Measurements from ENCODE around the gene TMPRSS7.
A peak's percentile ranks its signal among the peaks of the same experiment; 100 is the strongest.

The TMPRSS7 gene

DNA sequence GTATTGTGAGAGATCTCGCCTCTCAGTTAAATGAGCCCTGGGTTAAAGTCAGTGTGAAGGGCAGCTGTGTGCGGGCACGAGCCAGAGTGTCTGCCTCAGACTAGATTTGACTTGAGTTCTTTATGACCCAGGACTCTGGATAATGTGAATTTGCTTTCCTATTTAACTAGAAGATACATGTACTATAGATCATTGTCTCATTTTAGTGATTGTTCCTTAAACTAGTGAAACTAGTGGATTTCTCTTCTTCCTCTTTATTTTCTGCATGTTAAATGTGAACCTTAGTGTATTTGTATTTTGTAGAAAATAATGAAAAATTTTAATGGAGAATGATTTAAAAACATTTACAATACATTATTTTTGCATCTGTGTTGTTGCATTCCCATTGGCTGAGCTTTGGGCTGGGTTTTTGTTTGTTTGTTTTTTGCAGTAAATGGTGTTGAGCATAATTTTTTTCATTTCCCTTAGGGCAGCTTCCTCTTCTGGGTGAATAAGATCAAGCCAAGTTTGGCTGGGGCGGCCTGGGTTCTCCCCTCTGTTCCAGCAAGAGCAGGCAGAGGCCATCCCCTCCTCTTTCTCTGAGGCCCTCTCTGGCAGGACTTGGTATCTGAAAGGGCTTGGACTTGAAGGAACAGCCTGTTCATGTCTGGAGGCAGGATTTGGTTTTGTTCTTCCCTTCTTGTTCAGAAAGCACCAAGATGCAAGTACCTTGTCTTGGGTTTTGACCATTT is 83.5 kb downstream of the TMPRSS7 start:
- H3K4me1 Mint-ChIP-seq (ENCODE audit: low read depth), result peaks cover 40% of the 10 kb centered on the region
- no peak overlapping the region for H3K27ac Mint-ChIP-seq
- H3K4me3 Mint-ChIP-seq, result no peak overlapping the region
- no peaks in the 10 kb centered on the region for H3K27me3 Mint-ChIP-seq
- H3K36me3 Mint-ChIP-seq, result peaks cover 3% of the 10 kb centered on the region
- H3K9me3 Mint-ChIP-seq (ENCODE audit: low read depth), result no peaks in the 10 kb centered on the region

DNA sequence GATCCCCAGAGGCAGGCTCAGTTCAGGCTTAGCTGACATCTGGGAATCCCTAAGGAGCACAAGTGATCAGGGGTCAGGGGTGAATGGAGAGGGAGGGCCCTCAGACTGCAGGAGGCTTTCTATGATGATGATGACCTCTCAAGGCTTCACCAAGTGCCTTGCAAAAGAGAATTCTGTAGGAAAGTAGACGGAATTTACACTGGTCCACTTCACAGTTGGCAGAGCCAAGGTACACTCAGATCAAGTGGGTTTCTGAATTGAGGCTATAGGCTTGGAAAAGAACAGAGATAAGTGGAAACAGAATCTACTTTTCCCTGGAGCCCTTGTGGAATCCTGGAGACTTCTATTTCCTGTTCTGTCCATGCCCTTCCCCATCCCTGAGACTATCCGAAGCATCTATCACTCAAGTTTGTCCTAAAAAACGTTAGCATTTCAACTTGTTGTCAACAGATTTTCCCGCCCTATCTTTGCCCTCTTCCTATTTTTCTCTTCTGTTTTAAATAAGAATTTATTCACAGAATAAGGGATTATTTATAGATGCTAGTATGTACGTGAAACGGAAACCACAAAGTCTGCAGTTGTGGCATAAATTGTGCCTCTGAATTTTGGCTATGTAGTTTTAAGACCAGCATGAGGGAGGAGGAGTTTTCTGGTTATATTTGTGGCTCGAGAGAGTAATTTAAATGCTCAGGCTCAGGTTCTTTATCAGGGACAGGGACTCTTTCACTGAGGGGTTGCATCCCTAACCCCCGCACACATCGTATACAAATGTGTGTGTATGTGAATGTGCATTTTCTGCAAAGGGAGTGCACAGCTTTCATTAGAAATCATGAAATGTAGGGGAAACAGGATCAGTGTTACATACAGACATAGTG is 85.7 kb downstream of the TMPRSS7 start:
- H3K4me3 Mint-ChIP-seq, result no peak overlapping the region
- no peaks in the 10 kb centered on the region for H3K9me3 Mint-ChIP-seq (ENCODE audit: low read depth)
- H3K27ac Mint-ChIP-seq, result no peak overlapping the region
- peaks cover 37% of the 10 kb centered on the region for H3K4me1 Mint-ChIP-seq (ENCODE audit: low read depth)
- peaks cover 5% of the 10 kb centered on the region for H3K36me3 Mint-ChIP-seq
- H3K27me3 Mint-ChIP-seq, result no peaks in the 10 kb centered on the region

DNA sequence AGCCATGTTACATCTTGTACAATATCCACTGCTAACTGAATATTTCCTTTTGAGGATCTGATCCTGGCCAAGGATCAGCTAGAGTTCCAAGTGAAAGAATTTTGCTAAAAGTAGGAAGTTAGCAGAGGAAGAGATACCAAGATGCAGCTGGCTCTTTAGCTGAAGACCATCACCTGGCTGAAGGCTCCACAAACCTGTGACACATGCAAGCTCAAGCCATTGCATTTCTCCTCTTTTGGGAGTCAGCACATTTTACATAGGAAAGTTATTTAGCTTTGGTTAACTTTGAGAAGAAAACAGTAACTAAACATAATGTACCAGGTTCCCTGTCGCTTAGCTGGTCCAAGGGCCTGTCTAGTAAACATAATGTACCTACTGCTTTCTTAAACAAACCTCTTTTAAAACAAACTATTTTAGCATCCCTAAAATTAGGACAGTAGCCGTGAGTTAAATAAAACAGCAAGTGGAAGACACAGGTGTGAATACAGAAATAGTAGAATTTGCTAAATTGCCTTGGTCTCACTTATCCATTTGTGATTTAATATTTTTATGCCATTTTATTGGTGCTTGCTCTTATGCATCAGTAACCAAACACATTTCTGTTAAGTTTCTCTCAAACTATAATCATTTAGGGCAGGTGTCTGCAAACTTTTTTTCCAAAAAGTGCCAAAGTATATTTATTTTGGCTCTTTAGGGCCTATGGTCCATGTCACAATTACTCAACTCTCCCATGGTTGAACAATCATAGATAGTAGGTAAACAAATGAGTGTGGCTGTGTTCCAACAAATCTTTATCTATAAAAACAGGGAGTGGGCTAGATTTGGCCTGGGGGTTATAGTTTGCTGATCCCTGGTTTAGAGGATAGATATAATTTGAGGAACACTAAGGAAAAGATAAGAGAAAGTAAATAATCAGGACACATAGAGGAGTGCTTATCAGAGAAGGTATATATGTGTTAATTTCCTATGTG is 87.3 kb downstream of the TMPRSS7 start:
- peaks cover 8% of the 10 kb centered on the region for H3K36me3 Mint-ChIP-seq
- H3K27ac Mint-ChIP-seq, result no peak overlapping the region
- no peaks in the 10 kb centered on the region for H3K27me3 Mint-ChIP-seq
- peaks cover 50% of the 10 kb centered on the region for H3K4me1 Mint-ChIP-seq (ENCODE audit: low read depth)
- H3K9me3 Mint-ChIP-seq (ENCODE audit: low read depth), result no peaks in the 10 kb centered on the region
- no peak overlapping the region for H3K4me3 Mint-ChIP-seq

DNA sequence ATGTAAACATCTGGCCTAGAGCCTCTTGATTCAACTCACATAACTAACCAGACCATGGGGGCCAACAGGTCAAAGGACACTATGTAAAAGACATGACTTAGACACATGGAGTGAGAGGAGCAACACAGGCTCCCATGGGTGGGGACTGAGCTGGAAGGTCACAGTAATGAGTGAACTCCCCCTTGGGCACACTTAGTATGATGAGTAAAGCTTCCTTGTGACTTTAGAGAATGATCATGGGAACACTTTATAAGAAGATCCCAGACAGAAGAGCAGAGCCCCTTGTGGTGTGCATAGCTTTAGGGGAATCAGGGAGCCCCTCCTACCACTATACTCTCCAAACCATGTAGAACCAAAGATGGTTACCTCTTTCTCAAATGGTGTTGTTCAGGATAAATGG is 88.3 kb downstream of the TMPRSS7 start:
- Mint-ChIP-seq H3K4me3 (no peak overlapping the region), H3K4me1 (ENCODE audit: low read depth) (peaks cover 58% of the 10 kb centered on the region), H3K9me3 (ENCODE audit: low read depth) (no peaks in the 10 kb centered on the region), H3K27me3 (no peaks in the 10 kb centered on the region), H3K36me3 (peaks cover 8% of the 10 kb centered on the region), H3K27ac (no peak overlapping the region)

DNA sequence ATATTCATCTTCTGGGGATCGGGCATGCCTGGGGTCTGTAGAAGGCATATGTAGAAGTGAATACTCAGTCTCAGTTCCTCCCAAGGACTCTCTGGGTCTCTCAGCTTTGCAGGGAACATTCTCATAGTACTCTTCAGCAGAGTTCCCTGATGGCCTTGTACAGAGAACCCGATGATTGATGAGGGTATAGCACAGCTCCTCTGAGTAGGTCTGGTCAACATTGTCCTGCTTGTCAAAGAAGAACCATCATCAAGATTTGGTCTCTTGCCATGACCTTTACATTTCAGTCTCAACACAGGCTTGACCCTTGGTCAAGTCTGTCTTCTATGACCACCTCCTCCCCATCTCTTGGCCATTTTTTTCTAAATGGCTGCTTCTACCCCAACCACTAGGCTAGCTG is 89.0 kb downstream of the TMPRSS7 start:
- H3K4me1 Mint-ChIP-seq (ENCODE audit: low read depth), result peaks cover 62% of the 10 kb centered on the region
- no peaks in the 10 kb centered on the region for H3K9me3 Mint-ChIP-seq (ENCODE audit: low read depth)
- peaks cover 8% of the 10 kb centered on the region for H3K36me3 Mint-ChIP-seq

DNA sequence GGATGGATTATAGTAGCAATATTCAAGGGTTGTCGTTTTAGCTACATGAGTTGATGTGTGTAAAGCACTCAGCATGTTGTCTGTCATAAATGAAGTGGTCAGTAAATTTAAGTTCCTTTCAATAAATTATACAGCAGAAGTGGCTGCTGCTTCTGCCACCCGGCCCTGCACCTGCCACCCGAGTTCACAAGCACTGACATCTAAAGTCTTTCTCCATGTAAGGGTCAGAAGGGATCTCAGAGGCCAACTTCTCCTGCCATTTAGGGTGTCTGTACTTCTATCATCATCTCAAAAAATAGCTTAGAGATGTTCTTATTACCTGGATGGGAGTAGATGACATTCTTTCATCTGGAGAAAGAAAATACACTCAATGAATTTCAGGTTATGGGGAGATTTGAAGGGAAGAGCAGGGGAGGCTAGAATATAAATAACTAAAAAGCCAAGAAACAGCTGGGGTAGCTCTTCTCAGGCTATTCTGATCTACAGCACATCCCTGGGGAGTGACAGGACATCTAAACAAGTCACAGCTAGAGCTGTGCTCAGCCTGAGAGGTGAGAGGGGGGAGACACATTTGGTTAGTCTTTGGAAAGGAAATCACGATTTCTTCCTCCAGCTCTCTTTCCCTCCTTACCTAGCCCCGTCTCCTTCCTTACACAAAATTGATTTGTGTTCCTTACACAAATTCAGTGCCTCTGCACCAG is 90.5 kb downstream of the TMPRSS7 start:
- no peaks in the 10 kb centered on the region for H3K27me3 Mint-ChIP-seq
- H3K4me1 Mint-ChIP-seq (ENCODE audit: low read depth), result peaks cover 64% of the 10 kb centered on the region
- H3K9me3 Mint-ChIP-seq (ENCODE audit: low read depth), result no peaks in the 10 kb centered on the region
- H3K36me3 Mint-ChIP-seq, result peaks cover 5% of the 10 kb centered on the region
- H3K27ac Mint-ChIP-seq, result peak overlapping the region; percentile 18
- H3K4me3 Mint-ChIP-seq, result no peak overlapping the region

More for the DNA sequence above, 89.0 kb downstream of the TMPRSS7 start:
- Mint-ChIP-seq H3K27me3 (no peaks in the 10 kb centered on the region), H3K27ac (no peak overlapping the region), H3K4me3 (no peak overlapping the region)

DNA sequence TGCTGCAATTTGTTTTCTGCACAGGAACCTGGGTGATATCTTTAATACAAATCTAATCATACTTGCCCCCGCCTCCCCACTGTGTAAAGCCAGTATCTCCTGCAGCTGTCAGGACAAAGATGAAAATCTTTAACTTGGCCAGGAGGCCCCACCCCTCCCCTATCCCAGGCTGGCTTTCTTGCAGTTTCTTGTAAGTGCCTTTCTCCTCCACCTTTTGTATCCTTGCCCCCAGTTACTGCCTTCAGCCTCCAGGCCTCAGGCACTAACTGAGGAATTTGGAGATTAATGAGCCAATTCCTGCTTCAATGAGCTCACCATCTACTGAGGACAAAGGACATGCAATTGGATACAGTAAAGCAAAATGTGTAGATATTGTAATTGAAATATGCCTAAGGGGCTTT is 92.0 kb downstream of the TMPRSS7 start:
- peaks cover 7% of the 10 kb centered on the region for H3K36me3 Mint-ChIP-seq
- peak overlapping the region; percentile 48 for H3K4me3 Mint-ChIP-seq
- H3K27me3 Mint-ChIP-seq, result no peaks in the 10 kb centered on the region
- H3K27ac Mint-ChIP-seq, result peak overlapping the region; percentile 52
- peaks cover 65% of the 10 kb centered on the region for H3K4me1 Mint-ChIP-seq (ENCODE audit: low read depth)
- no peaks in the 10 kb centered on the region for H3K9me3 Mint-ChIP-seq (ENCODE audit: low read depth)

DNA sequence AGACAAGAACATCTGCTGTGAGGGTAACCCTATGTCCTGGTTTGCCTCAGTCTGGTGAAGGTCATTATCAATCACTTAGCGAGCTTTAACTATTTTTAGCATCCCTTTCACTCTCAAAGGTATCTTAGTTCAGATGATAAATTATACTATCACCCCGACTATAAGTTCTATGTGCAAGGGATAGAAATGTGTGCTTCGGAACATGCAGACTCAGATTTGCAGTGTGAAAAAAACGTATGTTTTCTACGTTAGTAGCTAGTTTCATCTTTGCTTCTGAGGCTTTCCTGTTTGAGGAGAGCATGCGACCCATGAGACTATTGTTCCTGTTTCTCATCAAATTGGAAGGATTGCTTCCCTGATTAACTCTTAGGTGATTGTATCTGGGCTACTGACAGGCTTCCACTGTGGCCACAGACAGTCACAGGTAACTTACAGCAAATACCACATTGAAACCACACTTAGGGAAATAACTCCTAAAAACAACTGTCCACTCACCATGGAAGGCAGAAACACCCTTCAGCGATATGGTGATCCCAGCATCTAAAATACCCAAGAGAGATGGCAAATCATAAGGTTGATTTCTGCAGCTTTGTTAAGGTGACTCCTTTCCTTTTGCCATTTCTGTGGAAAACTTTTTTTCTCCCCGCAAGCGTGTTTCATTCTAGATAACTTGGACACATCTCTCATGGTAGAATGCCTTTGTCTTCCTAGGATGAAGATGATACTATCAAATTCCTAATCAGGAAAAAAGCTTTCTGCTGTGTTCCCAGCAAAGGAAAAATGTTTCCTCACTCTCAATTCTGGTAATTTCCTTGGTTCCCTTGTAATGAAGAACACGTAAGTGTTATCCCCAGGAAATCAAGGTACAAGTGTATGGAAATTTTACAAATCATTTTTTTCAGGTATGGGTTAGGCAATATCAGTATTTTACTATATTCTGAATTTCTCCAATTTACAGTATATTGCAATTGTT is 93.3 kb downstream of the TMPRSS7 start:
- Mint-ChIP-seq H3K27ac (peak overlapping the region; percentile 52), H3K27me3 (no peaks in the 10 kb centered on the region), H3K4me3 (peak overlapping the region; percentile 48), H3K4me1 (ENCODE audit: low read depth) (peaks cover 71% of the 10 kb centered on the region), H3K9me3 (ENCODE audit: low read depth) (no peaks in the 10 kb centered on the region), H3K36me3 (peaks cover 7% of the 10 kb centered on the region)

DNA sequence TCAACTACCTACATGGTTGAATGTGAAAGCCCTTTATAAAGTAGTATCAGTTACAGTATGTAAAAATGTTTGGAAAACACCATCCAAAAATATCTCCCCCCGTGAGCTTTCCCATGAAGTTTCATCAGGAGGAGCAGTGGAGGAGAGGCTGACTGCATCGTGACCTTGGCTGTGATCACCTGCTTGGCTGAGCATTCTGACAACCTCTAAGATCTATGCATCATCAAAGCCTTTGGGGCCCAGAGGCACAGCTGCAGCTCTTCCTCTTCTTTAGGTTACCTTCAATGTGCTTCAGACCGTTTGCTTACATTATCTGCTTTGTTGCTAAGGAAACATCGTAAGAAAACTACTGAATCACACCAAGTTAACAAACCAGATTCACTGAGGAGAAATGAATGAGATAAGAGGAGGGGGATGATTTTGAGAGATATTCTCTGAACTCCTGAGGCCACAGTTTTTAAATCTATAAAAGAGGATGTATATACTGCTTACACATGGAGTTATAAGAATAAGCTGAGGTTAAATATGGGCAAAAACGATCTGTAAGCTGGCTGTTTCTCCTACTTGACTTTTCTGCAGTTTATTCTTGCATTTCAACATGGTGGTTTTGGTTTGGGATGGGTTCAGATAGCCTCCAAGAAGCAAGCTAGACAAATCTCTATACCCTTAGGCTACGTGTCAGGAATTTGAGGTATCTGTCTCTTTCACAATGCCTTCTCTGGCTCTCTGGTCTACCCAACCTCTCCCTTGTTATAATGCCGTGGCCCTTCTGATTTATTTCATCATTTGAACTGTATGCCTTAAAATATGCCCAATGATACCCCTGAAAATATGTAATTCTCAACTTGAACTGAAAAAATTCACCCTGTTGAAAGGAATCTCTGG is 94.5 kb downstream of the TMPRSS7 start:
- Mint-ChIP-seq H3K27me3 (no peaks in the 10 kb centered on the region), H3K4me3 (peak overlapping the region; percentile 48), H3K27ac (peak overlapping the region; percentile 52), H3K9me3 (ENCODE audit: low read depth) (no peaks in the 10 kb centered on the region), H3K4me1 (ENCODE audit: low read depth) (peaks cover 84% of the 10 kb centered on the region), H3K36me3 (peaks cover 5% of the 10 kb centered on the region)

DNA sequence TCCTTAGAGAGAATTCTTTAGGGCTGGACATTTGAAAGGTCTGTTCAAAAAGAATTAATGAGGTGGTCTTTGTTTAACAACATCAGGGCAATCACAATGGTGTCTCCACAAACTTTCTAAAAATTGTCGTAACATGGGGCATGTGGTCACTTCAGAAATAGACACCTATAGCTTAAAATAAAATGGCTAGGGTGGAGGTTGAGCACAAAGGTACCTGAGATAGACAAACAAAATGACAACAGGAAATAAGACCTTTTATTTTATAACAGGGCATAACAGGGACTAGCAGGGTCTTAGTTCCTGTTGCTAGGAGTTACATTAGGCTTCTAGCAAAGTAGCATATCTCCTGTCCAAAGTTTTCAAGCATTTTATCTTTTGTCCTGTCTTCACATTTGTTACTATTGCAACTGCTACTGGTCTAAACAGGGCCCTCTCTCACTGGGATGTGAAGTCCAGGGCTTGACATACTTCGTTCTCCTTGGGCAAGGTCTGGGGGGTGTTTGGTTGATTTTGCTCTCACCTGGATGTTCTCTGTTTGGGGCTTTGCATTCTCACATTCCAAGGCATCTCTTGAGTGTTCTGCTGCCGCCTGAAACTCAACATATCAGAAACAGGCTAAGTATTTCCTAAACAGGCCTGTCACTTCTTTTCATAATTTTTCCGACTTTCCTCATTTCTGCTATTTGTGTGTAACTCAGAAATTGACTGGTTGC is 95.5 kb downstream of the TMPRSS7 start:
- H3K4me3 Mint-ChIP-seq, result peak overlapping the region; percentile 11
- no peaks in the 10 kb centered on the region for H3K27me3 Mint-ChIP-seq
- peaks cover 94% of the 10 kb centered on the region for H3K4me1 Mint-ChIP-seq (ENCODE audit: low read depth)
- H3K27ac Mint-ChIP-seq, result peak overlapping the region; percentile 52
- no peaks in the 10 kb centered on the region for H3K9me3 Mint-ChIP-seq (ENCODE audit: low read depth)
- peaks cover 5% of the 10 kb centered on the region for H3K36me3 Mint-ChIP-seq

DNA sequence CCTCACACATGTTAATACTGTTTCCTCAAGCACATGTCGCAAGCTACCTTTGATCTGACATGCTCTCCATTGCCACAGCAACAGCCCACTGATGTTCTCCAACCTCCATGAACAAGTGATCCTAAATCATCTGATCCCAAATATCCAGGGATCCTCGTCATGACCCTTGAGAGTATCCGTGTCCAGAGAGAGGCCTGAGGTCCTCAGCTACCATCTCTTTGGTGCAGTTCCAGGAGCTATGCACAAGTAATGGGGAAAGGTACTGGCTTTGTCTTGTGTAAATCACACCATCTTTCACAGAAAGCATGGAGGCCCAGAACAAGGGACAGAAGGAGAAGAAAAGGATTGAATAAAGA is 96.1 kb downstream of the TMPRSS7 start:
- Mint-ChIP-seq H3K4me3 (peak overlapping the region; percentile 11), H3K4me1 (ENCODE audit: low read depth) (peaks cover 96% of the 10 kb centered on the region), H3K36me3 (peaks cover 5% of the 10 kb centered on the region), H3K27ac (peak overlapping the region; percentile 52), H3K9me3 (ENCODE audit: low read depth) (no peaks in the 10 kb centered on the region), H3K27me3 (no peaks in the 10 kb centered on the region)

Data from activated naive CD8-positive, alpha-beta T cell (primary cell).